Measurements from ENCODE around the gene ABCB10.
A peak's percentile ranks its signal among the peaks of the same experiment; 100 is the strongest.
"Not testable (repeated sequence)": the region's sequence is repeated elsewhere in the genome, so short reads cannot be mapped to it uniquely, and the experiment has no call there.

Gene ABCB10

GRCh38 chr1:229531326-229531725, 27.2 kb downstream of the ABCB10 start:
- no peak for DNase-seq

DNA sequence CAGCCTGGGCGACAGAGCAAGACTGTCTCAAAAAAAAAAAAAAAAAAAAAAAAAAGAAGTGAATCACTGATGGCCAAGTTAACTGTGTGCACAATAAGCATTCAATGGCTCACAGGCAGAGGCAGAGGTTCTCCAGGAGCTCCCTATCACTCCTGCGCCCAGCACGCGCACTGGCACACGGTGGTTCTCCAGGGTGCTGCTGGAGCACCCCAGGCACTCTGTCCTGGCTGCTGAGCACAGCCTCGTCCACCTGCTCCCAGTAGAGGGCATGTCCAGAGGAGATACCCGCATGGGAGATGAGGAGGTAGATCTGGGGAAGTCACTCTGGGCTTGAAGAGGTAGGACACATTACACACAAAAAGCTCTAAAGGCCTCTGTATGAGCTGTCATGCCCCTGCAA, 28.9 kb downstream of the ABCB10 start:
- no peak for DNase-seq

DNA sequence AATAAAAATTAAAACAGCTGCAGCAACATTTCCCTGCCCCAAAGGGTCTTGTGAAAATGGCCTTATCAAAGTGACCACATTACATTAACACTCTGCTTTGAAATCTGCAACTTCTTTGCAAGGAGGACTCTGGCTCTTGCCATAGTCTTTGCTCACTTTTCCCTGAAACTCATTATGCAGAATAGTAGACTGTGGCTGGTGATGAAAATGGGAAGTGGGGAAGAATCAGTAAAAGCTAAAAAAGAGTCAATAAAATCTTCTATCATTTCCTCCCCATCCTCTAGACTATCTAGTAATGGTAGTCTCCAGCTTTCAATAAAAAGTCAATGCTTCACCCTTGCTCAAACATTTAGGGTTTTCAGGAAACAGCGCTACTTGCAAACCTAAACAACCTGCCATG, 31.8 kb downstream of the ABCB10 start:
- DNase-seq = no peak

GRCh38 chr1:229523052-229523451, 35.5 kb downstream of the ABCB10 start:
- no peak for DNase-seq

- DNase-seq = no peak
Observed at GRCh38 chr1:229514578-229515275, 43.8 kb downstream of the ABCB10 start.

DNA sequence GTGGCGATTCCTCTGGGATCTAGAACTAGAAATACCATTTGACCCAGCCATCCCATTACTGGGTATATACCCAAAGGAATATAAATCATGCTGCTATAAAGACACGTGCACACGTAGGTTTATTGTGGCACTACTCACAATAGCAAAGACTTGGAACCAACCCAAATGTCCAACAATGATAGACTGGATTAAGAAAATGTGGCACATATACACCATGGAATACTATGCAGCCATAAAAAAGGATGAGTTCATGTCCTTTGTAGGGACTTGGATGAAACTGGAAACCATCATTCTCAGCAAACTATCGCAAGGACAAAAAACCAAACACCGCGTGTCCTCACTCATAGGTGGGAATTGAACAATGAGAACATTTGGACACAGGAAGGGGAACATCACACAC, 46.9 kb downstream of the ABCB10 start:
- DNase-seq = not testable (repeated sequence)

GRCh38 chr1:229511201-229511600, 47.3 kb downstream of the ABCB10 start:
- not testable (repeated sequence) for DNase-seq

DNA sequence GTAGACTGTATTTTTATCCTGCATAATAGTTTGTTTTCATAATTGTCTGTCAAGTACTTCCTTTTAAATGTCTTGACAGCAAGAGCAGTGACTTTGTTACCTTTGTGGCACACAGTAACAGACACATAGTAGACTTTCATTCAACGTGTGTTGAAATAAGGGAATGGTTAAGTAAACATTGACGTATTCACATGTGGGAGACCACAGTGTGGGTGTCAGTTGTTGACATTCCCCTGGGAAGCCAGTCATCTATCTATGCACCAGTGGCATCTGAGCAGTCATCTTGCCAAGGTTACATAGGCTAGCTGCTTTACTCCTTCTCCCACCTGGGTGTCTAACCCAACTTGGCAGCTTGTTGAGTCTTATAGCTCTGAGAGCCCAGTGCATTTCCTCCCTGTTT, 48.9 kb downstream of the ABCB10 start:
- no peak for DNase-seq

DNA sequence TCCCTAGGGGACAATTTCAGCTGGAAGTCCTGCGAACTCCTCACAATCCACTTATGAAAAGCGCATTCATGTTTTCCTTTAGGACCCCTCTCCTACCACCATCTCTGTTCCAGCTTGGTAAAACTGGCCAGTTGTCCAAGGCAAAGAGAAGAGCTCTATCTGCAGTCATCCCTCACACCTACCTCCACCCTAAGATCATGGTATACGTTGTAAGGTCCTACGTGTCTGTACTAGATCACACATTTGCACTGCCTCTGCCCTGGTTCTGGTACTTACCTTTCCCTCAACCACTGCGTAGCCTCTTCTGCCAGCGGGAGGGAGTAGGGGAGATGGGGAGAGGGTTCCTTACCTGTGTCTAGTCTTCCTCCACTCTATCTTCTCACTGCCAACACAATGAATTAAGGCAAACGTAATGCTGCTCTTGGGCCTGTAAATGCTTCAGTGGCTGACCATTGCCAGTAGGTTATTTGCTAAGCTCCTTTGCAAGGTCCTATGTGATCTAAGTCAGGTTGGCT, 49.6 kb downstream of the ABCB10 start:
- DNase-seq = no peak

- DNase-seq = peak; percentile 98
Observed at GRCh38 chr1:229507951-229508822, 50.3 kb downstream of the ABCB10 start, which contains the start of gene NUP133. Gene NUP133 (minus strand): TSS chr1:229508341. CDS start chr1:229508249, 92 bp downstream.

- no peak for DNase-seq
Observed at GRCh38 chr1:229507502-229507901, 51.0 kb downstream of the ABCB10 start.

- no peak for DNase-seq
Observed at GRCh38 chr1:229506633-229507032, 51.9 kb downstream of the ABCB10 start.

GRCh38 chr1:229495782-229496181, 62.7 kb downstream of the ABCB10 start:
- DNase-seq = no peak

DNA sequence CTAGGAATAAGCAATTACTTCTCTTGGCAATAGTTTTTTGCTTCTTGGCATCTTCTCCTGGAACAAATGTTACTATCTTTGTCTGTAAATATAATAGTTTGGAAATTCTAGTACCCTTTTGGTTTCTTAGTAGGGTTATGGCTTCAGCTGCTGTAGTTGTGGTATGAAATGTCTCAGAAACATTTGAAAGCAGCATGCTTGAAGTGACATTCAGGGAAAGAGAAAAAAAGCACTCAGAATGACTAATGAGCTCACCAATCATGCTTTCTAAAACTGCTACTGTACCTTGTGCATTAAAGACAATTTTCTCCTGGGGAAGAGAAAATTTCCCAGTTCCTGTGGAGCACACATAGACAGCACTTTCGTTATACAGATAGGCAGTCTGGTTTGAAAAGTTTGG, 71.3 kb downstream of the ABCB10 start:
- no peak for DNase-seq

- DNase-seq = no peak
Observed at GRCh38 chr1:229485318-229485717, 73.2 kb downstream of the ABCB10 start.

DNA sequence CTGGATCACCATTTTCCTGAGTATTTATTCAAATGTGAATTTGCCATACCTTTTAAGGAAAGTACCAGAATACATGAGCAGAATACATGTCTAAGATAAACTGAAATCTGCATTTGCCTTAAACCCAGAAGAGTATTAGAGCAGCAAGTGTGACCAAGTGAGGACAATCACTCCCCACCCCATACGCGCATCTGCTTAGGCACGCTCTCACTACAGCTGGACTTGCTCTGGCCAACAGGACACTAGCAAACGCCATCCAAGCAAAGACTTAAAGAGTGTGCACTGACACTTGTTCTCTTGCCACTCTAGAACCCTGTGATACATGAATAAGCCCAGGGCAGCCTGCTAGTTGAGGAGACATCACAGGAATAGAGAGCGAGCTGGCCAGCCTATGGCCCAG, 76.0 kb downstream of the ABCB10 start:
- DNase-seq = no peak

- no peak for DNase-seq
Observed at GRCh38 chr1:229480495-229480894, 78.0 kb downstream of the ABCB10 start.

GRCh38 chr1:229479660-229480399, 78.7 kb downstream of the ABCB10 start:
- no peak for DNase-seq

DNA sequence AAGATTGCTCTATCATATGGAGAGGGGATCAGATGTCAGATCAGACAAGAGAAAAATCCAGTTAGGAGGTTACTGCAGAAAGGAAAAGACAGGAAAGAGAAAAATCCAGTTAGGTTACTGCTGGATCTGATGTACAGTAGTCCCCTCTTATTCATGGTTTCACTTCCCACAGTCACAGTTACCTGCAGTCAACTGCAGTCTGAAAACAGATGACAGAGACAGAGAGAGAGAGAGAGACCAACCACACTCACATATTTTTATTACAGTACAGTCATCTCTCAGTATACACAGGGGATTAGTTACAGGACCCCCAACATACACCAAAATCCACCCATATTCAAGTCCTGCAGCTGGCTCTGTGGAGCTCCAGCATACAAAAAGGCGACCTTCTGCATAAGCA, 79.7 kb downstream of the ABCB10 start:
- DNase-seq = no peak

DNA sequence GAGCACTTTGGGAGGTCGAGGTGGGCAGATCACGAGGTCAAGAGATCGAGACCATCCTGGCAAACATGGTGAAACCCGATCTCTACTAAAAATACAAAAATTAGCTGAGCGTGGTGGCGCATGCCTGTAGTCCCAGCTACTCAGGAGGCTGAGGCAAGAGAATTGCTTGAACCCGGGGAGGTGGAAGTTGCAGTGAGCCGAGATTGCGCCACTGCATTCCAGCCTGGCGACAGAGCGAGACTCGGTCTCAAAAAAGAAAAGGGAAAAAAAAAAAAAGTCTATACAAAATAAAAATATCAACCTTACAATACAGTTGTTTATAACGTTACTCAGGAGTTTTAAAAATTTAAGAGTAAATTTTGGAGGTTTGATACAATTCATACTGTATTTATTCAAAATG, 82.6 kb downstream of the ABCB10 start:
- DNase-seq = not testable (repeated sequence)

GRCh38 chr1:229474509-229474908, 84.0 kb downstream of the ABCB10 start:
- DNase-seq = no peak

DNA sequence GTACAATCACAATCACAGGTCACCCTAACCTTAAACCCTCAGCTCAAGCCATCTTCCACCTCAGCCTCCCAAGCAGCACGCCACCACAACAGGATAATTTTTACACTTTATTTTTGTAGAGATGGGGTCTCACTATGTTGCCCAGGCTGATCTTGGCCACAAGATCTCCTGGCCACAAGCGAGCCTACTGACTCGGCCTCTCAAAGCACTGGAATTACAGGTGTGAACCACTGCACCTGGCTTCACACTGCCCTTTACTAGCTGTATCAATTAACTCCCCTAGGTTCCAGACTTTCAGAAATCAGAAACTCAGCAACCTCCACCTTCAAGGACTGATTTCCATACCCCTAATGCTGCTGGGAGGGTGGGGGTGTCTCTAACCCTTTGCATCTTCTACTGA, 87.3 kb downstream of the ABCB10 start:
- no peak for DNase-seq

GRCh38 chr1:229470406-229471043, 88.0 kb downstream of the ABCB10 start:
- DNase-seq = no peak
